ENCODE measurements around the gene BBOX1. TPM values are rescaled to one million over a fixed set of nuclear protein-coding genes. Genes with fewer than 3 reads are reported as not detected.

The BBOX1 gene
- total and polyA plus RNA-seq, 2 of the 8 experiments (the other 6 are each of a cell fraction or from before 2014, with no cell fraction given) = not detected

DNA sequence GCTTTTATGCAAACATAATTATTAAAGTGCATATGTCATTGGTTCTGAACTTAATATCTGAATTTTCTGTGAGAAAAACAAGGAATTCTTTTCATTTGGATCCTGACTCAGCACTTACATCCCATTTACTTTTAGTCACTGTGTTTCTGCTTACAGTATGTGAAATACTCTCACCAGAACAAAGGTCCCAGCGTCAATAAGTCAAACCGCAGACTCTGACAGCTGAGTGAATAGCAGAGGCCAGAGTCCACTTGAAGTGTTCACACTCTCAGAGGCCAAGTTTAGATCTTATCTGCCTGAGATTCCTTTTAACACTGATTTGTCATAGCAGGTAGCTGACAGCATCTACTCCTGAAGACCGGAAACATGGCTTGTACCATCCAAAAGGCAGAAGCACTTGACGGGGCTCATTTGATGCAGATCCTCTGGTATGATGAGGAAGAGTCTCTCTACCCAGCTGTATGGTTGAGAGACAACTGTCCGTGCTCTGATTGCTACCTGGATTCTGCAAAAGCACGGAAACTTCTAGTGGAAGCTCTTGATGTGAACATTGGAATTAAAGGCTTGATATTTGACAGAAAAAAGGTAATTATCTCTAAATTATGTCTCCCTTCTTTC, 14.6 kb downstream of the BBOX1 start:
- Histone ChIP-seq H4K8ac (ENCODE audit: extremely low read depth, insufficient read depth, low read length) (no peak overlapping the region), H2AK5ac (ENCODE audit: low read depth, low read length) (no peak overlapping the region), H4K5ac (ENCODE audit: insufficient read length, low read depth, low read length) (no peak overlapping the region), H3K23ac (ENCODE audit: insufficient read length) (no peak overlapping the region), H2BK12ac (ENCODE audit: low read depth, low read length) (no peak overlapping the region), H2BK120ac (replicated peaks; ENCODE audit: low read depth, low read length) (no peak overlapping the region), H3K36me3 (ENCODE audit: control insufficient read depth in 2 of 4, insufficient read depth in 4 of 4, low read length in 3 of 4) (no peaks in the 10 kb centered on the region), H4K91ac (replicated peaks; ENCODE audit: insufficient read length, low read length) (no peak overlapping the region), H3K18ac (ENCODE audit: extremely low read depth, low read length) (no peak overlapping the region), H2BK20ac (ENCODE audit: low read length) (no peak overlapping the region), H3K27me3 (replicated peaks in 1 of 4; ENCODE audit: control insufficient read depth in 3 of 4, extremely low read depth in 1 of 4, insufficient read depth in 3 of 4, low read length in 3 of 4) (no peaks in the 10 kb centered on the region), H3K27ac (ENCODE audit: low read depth, low read length) (no peak overlapping the region), H2AFZ (ENCODE audit: low read length) (no peak overlapping the region), H2BK15ac (ENCODE audit: low read length) (no peak overlapping the region), H3K79me2 (ENCODE audit: control insufficient read depth in 1 of 2, insufficient read depth in 2 of 2, low read length in 2 of 2) (no peaks in the 10 kb centered on the region), H4K20me1 (replicated peaks in 1 of 2; ENCODE audit: control insufficient read depth in 1 of 2, insufficient read depth in 2 of 2, low read length in 2 of 2) (no peaks in the 10 kb centered on the region), H3K9ac (replicated peaks in 1 of 4; ENCODE audit: extremely low read depth in 1 of 4, low read depth in 3 of 4, low read length in 3 of 4) (no peak overlapping the region; a peak in 1 of 7 replicates), H3K9me3 (ENCODE audit: insufficient read depth in 2 of 2, low read depth in 1 of 2, low read length in 1 of 2) (no peaks in the 10 kb centered on the region), H3K4me1 (replicated peaks in 1 of 4; ENCODE audit: control insufficient read depth in 3 of 4, insufficient read depth in 4 of 4, low read length in 3 of 4) (no peaks in the 10 kb centered on the region), H2BK5ac (ENCODE audit: low read depth, low read length) (no peak overlapping the region), H3K23me2 (ENCODE audit: low read depth, low read length) (no peaks in the 10 kb centered on the region), H3K56ac (replicated peaks; ENCODE audit: insufficient read length, low read depth, low read length) (no peak overlapping the region), H3K4ac (replicated peaks; ENCODE audit: insufficient read length, low read depth, low read length) (no peak overlapping the region), H3K4me3 (ENCODE audit: extremely low read depth in 1 of 4, insufficient read depth in 2 of 4, low read depth in 3 of 4, low read length in 4 of 4) (no peak overlapping the region), H3K14ac (ENCODE audit: insufficient read length) (no peak overlapping the region), H3K79me1 (ENCODE audit: low read depth, low read length) (no peaks in the 10 kb centered on the region), H3K4me2 (ENCODE audit: insufficient read depth in 1 of 2, low read depth in 2 of 2, low read length in 2 of 2) (no peak overlapping the region)
- FAIRE-seq (no peak), DNase-seq (ENCODE audit: low read depth in 1 of 2, low spot score in 2 of 2) (no peak)
- TF ChIP-seq, protein P1, sequence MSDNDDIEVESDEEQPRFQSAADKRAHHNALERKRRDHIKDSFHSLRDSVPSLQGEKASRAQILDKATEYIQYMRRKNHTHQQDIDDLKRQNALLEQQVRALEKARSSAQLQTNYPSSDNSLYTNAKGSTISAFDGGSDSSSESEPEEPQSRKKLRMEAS (IDR thresholded peaks at IDR 0.05) = no peak
- TF ChIP-seq KDM4A (IDR thresholded peaks at IDR 0.05; ENCODE audit: low read depth, low read length, severe bottlenecking) = no peak
- TF ChIP-seq POLR2AphosphoS5 (IDR thresholded peaks at IDR 0.05; ENCODE audit: low read depth, low read length) = no peak
- WGBS, 2 experiments (ENCODE audit: extremely low coverage in 1 of 2, insufficient coverage in 1 of 2, insufficient read length in 1 of 2, insufficient replicate concordance in 2 of 2, low coverage in 1 of 2, low lambda C conversion rate in 2 of 2, missing lambda C conversion rate in 1 of 2) = 92% methylated on average over 6 of the region's 6 CpGs; no CpG with 5 or more reads in 1 of the 2 experiments
- POLR2A ChIA-PET (ENCODE audit: partially characterized antibody) = no interaction called here
- CTCF ChIA-PET (ENCODE audit: partially characterized antibody) = interaction anchor here (0.8 to 1.2 kb wide), 7 partner anchors 9 to 104 kb away, joined by 3 to 4 read pairs (median 3); partner anchors contain the start of gene BBOX1

All from H1 (cell line).